A204.1 (cell line): ENCODE results near the gene CD59.
"Not testable (repeated sequence)": the region's sequence is repeated elsewhere in the genome, so short reads cannot be mapped to it uniquely, and the experiment has no call there.

Experiments
- FAIRE-seq: peaks from 2 replicates; lab custom pipeline; 2012; peaks lifted over from hg19 to GRCh38; lab: Jason Lieb, UNC

Gene CD59

GRCh38 chr11:33692541-33692940 is 43.7 kb downstream of the CD59 start:
- FAIRE-seq = no peak

- FAIRE-seq = no peak
These were observed 44.2 kb downstream of the CD59 start for GRCh38 chr11:33692013-33692504.

- no peak for FAIRE-seq
These were observed 45.0 kb downstream of the CD59 start for GRCh38 chr11:33691066-33691864.

GRCh38 chr11:33690290-33691065 is 45.7 kb downstream of the CD59 start:
- FAIRE-seq = no peak

- FAIRE-seq = no peak
These were observed 46.7 kb downstream of the CD59 start for GRCh38 chr11:33689501-33689900.

- FAIRE-seq = no peak
These were observed 47.1 kb downstream of the CD59 start for GRCh38 chr11:33689085-33689484.

- peak; percentile 67 for FAIRE-seq
These were observed 48.3 kb downstream of the CD59 start for GRCh38 chr11:33687733-33688479.

GRCh38 chr11:33685082-33685481 is 51.1 kb downstream of the CD59 start:
- FAIRE-seq = no peak

- no peak for FAIRE-seq
These were observed 52.1 kb downstream of the CD59 start for GRCh38 chr11:33684003-33684706.

GRCh38 chr11:33682446-33682845 is 53.8 kb downstream of the CD59 start:
- FAIRE-seq = no peak

- FAIRE-seq = no peak
These were observed 54.2 kb downstream of the CD59 start for GRCh38 chr11:33682019-33682418.

- not testable (repeated sequence) for FAIRE-seq
These were observed 57.6 kb downstream of the CD59 start for GRCh38 chr11:33678616-33679015.

- FAIRE-seq = no peak
These were observed 62.0 kb downstream of the CD59 start for GRCh38 chr11:33674035-33674814.

GRCh38 chr11:33672273-33672672 is 64.0 kb downstream of the CD59 start:
- no peak for FAIRE-seq

- no peak for FAIRE-seq
These were observed 65.8 kb downstream of the CD59 start for GRCh38 chr11:33670250-33671011.

- no peak for FAIRE-seq
These were observed 66.5 kb downstream of the CD59 start for GRCh38 chr11:33669598-33670249.

- FAIRE-seq = no peak
These were observed 67.1 kb downstream of the CD59 start for GRCh38 chr11:33668951-33669596.

GRCh38 chr11:33668468-33668825 is 67.8 kb downstream of the CD59 start:
- FAIRE-seq = no peak

GRCh38 chr11:33667819-33668467 is 68.3 kb downstream of the CD59 start:
- FAIRE-seq = no peak
